Measurements from ENCODE around the gene PLAAT4.

PLAAT4 gene

DNA sequence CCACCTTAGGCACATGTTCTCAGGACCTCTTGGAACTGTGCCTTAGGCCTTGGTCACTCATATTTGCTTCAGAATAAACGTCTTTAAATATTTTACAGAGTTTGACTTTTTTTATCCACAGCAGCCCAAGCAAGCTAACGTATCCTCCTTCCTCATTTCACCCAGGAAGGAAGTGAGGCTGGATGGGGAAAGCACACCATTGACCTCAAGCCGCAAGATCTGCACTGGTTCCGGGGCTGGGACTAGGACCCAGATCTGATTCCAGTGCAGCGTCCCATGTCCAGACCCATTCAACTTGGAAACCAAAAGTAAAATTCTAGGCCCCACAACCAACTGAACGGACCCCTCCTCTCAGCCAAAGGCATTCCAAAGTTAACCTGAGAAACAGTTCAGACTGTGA is 33.1 kb upstream of the PLAAT4 start:
- Histone ChIP-seq H3K4ac (ENCODE audit: low read depth in 1 of 2, low read length in 2 of 2) (no peak overlapping the region), H3K79me1 (replicated peaks; ENCODE audit: low read length, poor library complexity, severe bottlenecking) (no peaks in the 10 kb centered on the region), H2BK15ac (ENCODE audit: low read depth, poor library complexity, severe bottlenecking) (no peak overlapping the region), H3K9me3 (ENCODE audit: control insufficient read depth, low read length) (peaks cover 25% of the 10 kb centered on the region), H3K4me2 (ENCODE audit: low read length, poor library complexity, severe bottlenecking) (no peak overlapping the region), H3K4me1 (ENCODE audit: control insufficient read depth, insufficient read depth, low read depth, low read length) (peaks cover 15% of the 10 kb centered on the region), H3K18ac (ENCODE audit: low read depth in 1 of 2, low read length in 2 of 2) (no peak overlapping the region), H3K36me3 (ENCODE audit: control insufficient read depth in 1 of 2, insufficient read depth in 2 of 2, low read depth in 1 of 2, low read length in 2 of 2) (no peaks in the 10 kb centered on the region), H3K27me3 (ENCODE audit: control insufficient read depth in 1 of 2, insufficient read depth in 1 of 2, low read length in 2 of 2) (no peaks in the 10 kb centered on the region), H4K8ac (ENCODE audit: low read length) (no peak overlapping the region), H2AK5ac (ENCODE audit: low read length, severe bottlenecking) (no peak overlapping the region), H2BK12ac (ENCODE audit: low read length in 2 of 2) (no peak overlapping the region), H3K23ac (ENCODE audit: low read length in 2 of 2) (no peak overlapping the region), H3K14ac (ENCODE audit: low read length in 2 of 2) (no peak overlapping the region), H3K9ac (ENCODE audit: low read length) (no peak overlapping the region), H2BK5ac (ENCODE audit: low read depth, low read length, poor library complexity, severe bottlenecking) (no peak overlapping the region), H3K27ac (ENCODE audit: low read length, poor library complexity, severe bottlenecking) (no peak overlapping the region), H2AFZ (ENCODE audit: low read depth, low read length) (no peak overlapping the region), H4K91ac (ENCODE audit: low read length) (no peak overlapping the region), H2BK120ac (ENCODE audit: low read depth, low read length) (no peak overlapping the region), H3K4me3 (ENCODE audit: insufficient read depth in 1 of 2, low read depth in 1 of 2, low read length in 2 of 2) (no peak overlapping the region)
- WGBS, result 76% methylated on average over 5 of the region's 6 CpGs
- no peak for DNase-seq

DNA sequence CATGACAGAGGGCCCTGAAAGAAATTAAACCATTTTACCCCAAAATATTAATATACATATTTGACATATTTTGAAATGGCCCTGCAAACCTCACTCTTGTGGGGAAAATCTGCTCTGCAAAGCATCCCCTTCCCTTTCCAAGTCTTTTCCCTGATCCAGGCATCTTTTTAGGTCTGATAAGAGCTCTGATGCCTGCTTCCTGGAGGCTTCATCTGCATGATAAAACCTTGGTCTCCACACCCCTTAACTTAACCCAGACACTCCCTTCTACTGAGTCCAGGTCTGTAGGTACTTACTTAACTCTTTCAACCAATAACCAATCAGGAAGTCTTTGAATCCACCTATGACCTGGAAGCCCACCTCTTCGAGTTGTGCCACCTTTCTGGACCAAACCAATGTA is 32.6 kb upstream of the PLAAT4 start:
- Histone ChIP-seq H2BK120ac (ENCODE audit: low read depth, low read length) (no peak overlapping the region), H3K36me3 (ENCODE audit: control insufficient read depth in 1 of 2, insufficient read depth in 2 of 2, low read depth in 1 of 2, low read length in 2 of 2) (no peaks in the 10 kb centered on the region), H3K4me3 (ENCODE audit: insufficient read depth in 1 of 2, low read depth in 1 of 2, low read length in 2 of 2) (no peak overlapping the region), H3K14ac (ENCODE audit: low read length in 2 of 2) (no peak overlapping the region), H4K8ac (ENCODE audit: low read length) (no peak overlapping the region), H3K18ac (ENCODE audit: low read depth in 1 of 2, low read length in 2 of 2) (no peak overlapping the region), H3K79me1 (replicated peaks; ENCODE audit: low read length, poor library complexity, severe bottlenecking) (no peaks in the 10 kb centered on the region), H3K23ac (ENCODE audit: low read length in 2 of 2) (no peak overlapping the region), H2BK15ac (ENCODE audit: low read depth, poor library complexity, severe bottlenecking) (no peak overlapping the region), H2BK12ac (ENCODE audit: low read length in 2 of 2) (no peak overlapping the region), H2AK5ac (ENCODE audit: low read length, severe bottlenecking) (no peak overlapping the region), H3K27ac (ENCODE audit: low read length, poor library complexity, severe bottlenecking) (no peak overlapping the region), H3K27me3 (ENCODE audit: control insufficient read depth in 1 of 2, insufficient read depth in 1 of 2, low read length in 2 of 2) (no peaks in the 10 kb centered on the region), H3K4me1 (ENCODE audit: control insufficient read depth, insufficient read depth, low read depth, low read length) (peaks cover 15% of the 10 kb centered on the region), H3K4me2 (ENCODE audit: low read length, poor library complexity, severe bottlenecking) (no peak overlapping the region), H4K91ac (ENCODE audit: low read length) (no peak overlapping the region), H3K4ac (ENCODE audit: low read depth in 1 of 2, low read length in 2 of 2) (no peak overlapping the region), H2AFZ (ENCODE audit: low read depth, low read length) (no peak overlapping the region), H3K9ac (ENCODE audit: low read length) (no peak overlapping the region), H3K9me3 (ENCODE audit: control insufficient read depth, low read length) (peaks cover 22% of the 10 kb centered on the region), H2BK5ac (ENCODE audit: low read depth, low read length, poor library complexity, severe bottlenecking) (no peak overlapping the region)
- DNase-seq, result no peak
- WGBS, result 56% methylated on average over 1 of the region's 1 CpG

DNA sequence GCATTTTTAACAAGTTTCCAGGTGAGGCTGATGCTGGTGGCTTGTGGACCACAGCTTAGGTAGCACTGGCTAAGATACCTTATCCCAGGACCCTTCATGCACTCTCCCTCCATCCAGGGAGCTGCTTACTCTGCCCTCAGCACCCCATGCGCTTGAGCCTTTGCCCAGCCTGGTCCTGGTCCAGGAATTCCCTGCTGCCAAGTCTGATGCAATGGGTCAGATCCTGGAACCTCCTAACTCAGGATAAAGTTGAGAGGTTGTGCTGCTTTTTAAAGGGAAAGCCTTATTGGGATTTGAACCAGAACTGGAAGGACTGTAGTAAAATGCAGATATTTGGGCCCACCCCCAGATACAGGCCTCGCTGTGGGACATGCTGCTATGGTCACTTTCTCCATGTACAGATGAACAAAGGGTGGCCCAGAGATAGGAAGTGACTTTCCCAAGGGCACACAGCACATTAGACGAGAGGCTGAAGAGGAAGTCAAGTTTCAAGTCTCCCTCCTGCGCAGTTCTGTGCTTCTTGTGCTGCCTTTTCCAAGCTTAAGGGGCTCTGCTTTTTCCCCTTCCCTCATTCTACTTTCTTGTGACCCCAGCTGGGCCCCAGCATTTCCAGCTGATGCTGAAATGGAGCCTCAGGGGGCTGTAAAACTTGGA is 31.5 kb upstream of the PLAAT4 start:
- Histone ChIP-seq H3K9me3 (ENCODE audit: control insufficient read depth, low read length) (peaks cover 13% of the 10 kb centered on the region), H3K36me3 (ENCODE audit: control insufficient read depth in 1 of 2, insufficient read depth in 2 of 2, low read depth in 1 of 2, low read length in 2 of 2) (no peaks in the 10 kb centered on the region), H2BK120ac (ENCODE audit: low read depth, low read length) (no peak overlapping the region), H3K27ac (ENCODE audit: low read length, poor library complexity, severe bottlenecking) (no peak overlapping the region), H2BK5ac (ENCODE audit: low read depth, low read length, poor library complexity, severe bottlenecking) (no peak overlapping the region), H3K27me3 (ENCODE audit: control insufficient read depth in 1 of 2, insufficient read depth in 1 of 2, low read length in 2 of 2) (no peaks in the 10 kb centered on the region), H2AFZ (ENCODE audit: low read depth, low read length) (no peak overlapping the region), H3K4me2 (ENCODE audit: low read length, poor library complexity, severe bottlenecking) (no peak overlapping the region), H3K18ac (ENCODE audit: low read depth in 1 of 2, low read length in 2 of 2) (no peak overlapping the region), H2BK12ac (ENCODE audit: low read length in 2 of 2) (no peak overlapping the region), H3K14ac (ENCODE audit: low read length in 2 of 2) (no peak overlapping the region), H3K4me3 (ENCODE audit: insufficient read depth in 1 of 2, low read depth in 1 of 2, low read length in 2 of 2) (no peak overlapping the region), H4K91ac (ENCODE audit: low read length) (no peak overlapping the region), H3K9ac (ENCODE audit: low read length) (no peak overlapping the region), H2AK5ac (ENCODE audit: low read length, severe bottlenecking) (no peak overlapping the region), H3K23ac (ENCODE audit: low read length in 2 of 2) (no peak overlapping the region), H2BK15ac (ENCODE audit: low read depth, poor library complexity, severe bottlenecking) (no peak overlapping the region), H4K8ac (ENCODE audit: low read length) (no peak overlapping the region), H3K79me1 (replicated peaks; ENCODE audit: low read length, poor library complexity, severe bottlenecking) (no peaks in the 10 kb centered on the region), H3K4ac (ENCODE audit: low read depth in 1 of 2, low read length in 2 of 2) (no peak overlapping the region), H3K4me1 (ENCODE audit: control insufficient read depth, insufficient read depth, low read depth, low read length) (peaks cover 15% of the 10 kb centered on the region)
- DNase-seq, result no peak
- WGBS, result 70% methylated on average over 3 of the region's 4 CpGs

DNA sequence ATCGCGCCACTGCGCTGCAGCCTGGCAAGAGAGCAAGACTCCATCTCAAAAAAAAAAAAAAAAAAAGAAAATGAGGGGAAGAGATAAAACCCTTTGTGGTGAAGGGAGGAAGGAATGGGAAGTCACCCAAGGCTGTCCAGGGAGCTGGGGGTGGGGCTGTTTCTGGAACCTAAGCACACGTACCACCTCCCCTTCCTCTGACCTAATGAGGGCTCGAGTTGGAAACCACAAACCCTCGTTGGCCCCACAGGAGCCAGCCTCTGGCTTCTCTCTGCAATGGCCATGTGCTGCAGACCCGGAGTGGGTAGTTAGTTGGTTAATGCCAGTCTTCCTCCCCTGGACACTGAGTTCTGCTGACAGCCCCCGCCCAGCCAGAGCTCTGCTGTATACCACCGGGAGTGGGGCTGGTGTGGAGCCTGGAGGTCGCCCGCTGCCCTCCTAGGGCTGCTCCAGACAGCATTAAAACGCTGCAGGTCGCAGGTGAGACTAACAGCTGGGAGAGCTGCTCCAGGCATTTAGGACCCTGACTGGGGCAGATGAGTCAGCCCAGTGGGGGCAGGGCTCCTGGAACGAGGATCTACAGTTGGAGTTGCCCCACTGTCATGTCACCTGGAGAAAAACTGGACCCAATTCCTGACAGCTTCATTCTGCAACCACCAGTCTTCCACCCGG is 30.6 kb upstream of the PLAAT4 start, which contains the start of gene LGALS12:
Gene LGALS12, plus strand, starts transcription at position 228 of the 672 bp plus-strand sequence. Its CDS starts 375 bp downstream, at position 603.
- Histone ChIP-seq H3K79me1 (replicated peaks; ENCODE audit: low read length, poor library complexity, severe bottlenecking) (no peaks in the 10 kb centered on the region), H3K4me2 (ENCODE audit: low read length, poor library complexity, severe bottlenecking) (no peak within 1 kb of the TSS), H2BK120ac (ENCODE audit: low read depth, low read length) (no peak within 1 kb of the TSS), H3K4me1 (ENCODE audit: control insufficient read depth, insufficient read depth, low read depth, low read length) (peaks cover 23% of the 10 kb centered on the region), H3K18ac (ENCODE audit: low read depth in 1 of 2, low read length in 2 of 2) (no peak within 1 kb of the TSS), H3K27ac (ENCODE audit: low read length, poor library complexity, severe bottlenecking) (no peak within 1 kb of the TSS), H3K4ac (ENCODE audit: low read depth in 1 of 2, low read length in 2 of 2) (no peak within 1 kb of the TSS), H3K27me3 (ENCODE audit: control insufficient read depth in 1 of 2, insufficient read depth in 1 of 2, low read length in 2 of 2) (no peaks in the 10 kb centered on the region), H2BK5ac (ENCODE audit: low read depth, low read length, poor library complexity, severe bottlenecking) (no peak within 1 kb of the TSS), H4K91ac (ENCODE audit: low read length) (no peak within 1 kb of the TSS), H3K4me3 (ENCODE audit: insufficient read depth in 1 of 2, low read depth in 1 of 2, low read length in 2 of 2) (no peak within 1 kb of the TSS), H3K9ac (ENCODE audit: low read length) (no peak within 1 kb of the TSS), H2BK12ac (ENCODE audit: low read length in 2 of 2) (no peak within 1 kb of the TSS), H3K9me3 (ENCODE audit: control insufficient read depth, low read length) (peaks cover 4% of the 10 kb centered on the region), H3K36me3 (ENCODE audit: control insufficient read depth in 1 of 2, insufficient read depth in 2 of 2, low read depth in 1 of 2, low read length in 2 of 2) (no peaks in the 10 kb centered on the region), H3K14ac (ENCODE audit: low read length in 2 of 2) (no peak within 1 kb of the TSS), H4K8ac (ENCODE audit: low read length) (no peak within 1 kb of the TSS), H2AK5ac (ENCODE audit: low read length, severe bottlenecking) (peak within 1 kb of the TSS; percentile 27), H2AFZ (ENCODE audit: low read depth, low read length) (no peak within 1 kb of the TSS), H2BK15ac (ENCODE audit: low read depth, poor library complexity, severe bottlenecking) (no peak within 1 kb of the TSS), H3K23ac (ENCODE audit: low read length in 2 of 2) (no peak within 1 kb of the TSS)
- 54% methylated on average over 14 of the region's 15 CpGs for WGBS
- no peak for DNase-seq

Data from mesenchymal stem cell (in vitro differentiated cells and primary cell).